Neutrophil (primary cell): ENCODE data around the gene AMBN.

Experiments
- H3K27ac ChIP-seq: fragments of 200-600 bp; sonication (generic); 2 replicates; pipeline ENCODE4 v1.5.1; 2016; ENCODE audit warnings: mild to moderate bottlenecking, moderate library complexity
- H3K27me3 ChIP-seq: fragments of 200-600 bp; sonication (generic); 2 replicates; pipeline ENCODE4 v1.6.0; 2016; ENCODE audit warnings: mild to moderate bottlenecking
- H3K36me3 ChIP-seq: fragments of 200-600 bp; sonication (generic); 2 replicates; pipeline ENCODE4 v1.5.1; 2017
- H3K4me1 ChIP-seq, 2 experiments: fragments of 200-600 bp in 1 of 2; sonication (generic) in 1 of 2; 1 replicate in 1 of 2; 2 replicates in 1 of 2; pipeline versions ENCODE4 v1.5.1 to v1.6.1; 2013 to 2016; ENCODE audit warnings: low read depth in 1 of 2, low read length in 1 of 2, mild to moderate bottlenecking in 1 of 2, moderate library complexity in 1 of 2; ENCODE audit not compliant: control insufficient read depth in 1 of 2, insufficient read depth in 1 of 2
- H3K4me3 ChIP-seq, 2 experiments: fragments of 200-600 bp in 1 of 2; sonication (generic) in 1 of 2; 1 replicate in 1 of 2; 2 replicates in 1 of 2; pipeline ENCODE4 v1.5.1; 2013 to 2016; ENCODE audit warnings: low read depth in 1 of 2, low read length in 1 of 2, mild to moderate bottlenecking in 1 of 2, moderate library complexity in 1 of 2
- H3K9me3 ChIP-seq: fragments of 200-600 bp; sonication (generic); 2 replicates; pipeline ENCODE4 v1.5.1; 2016
- CTCF ChIP-seq: fragments of 200-600 bp; sonication (generic); IDR thresholded peaks from 2 replicates; pipeline ENCODE4 v1.5.1; 2016; ENCODE audit warnings: antibody characterized with exemption

AMBN gene

DNA sequence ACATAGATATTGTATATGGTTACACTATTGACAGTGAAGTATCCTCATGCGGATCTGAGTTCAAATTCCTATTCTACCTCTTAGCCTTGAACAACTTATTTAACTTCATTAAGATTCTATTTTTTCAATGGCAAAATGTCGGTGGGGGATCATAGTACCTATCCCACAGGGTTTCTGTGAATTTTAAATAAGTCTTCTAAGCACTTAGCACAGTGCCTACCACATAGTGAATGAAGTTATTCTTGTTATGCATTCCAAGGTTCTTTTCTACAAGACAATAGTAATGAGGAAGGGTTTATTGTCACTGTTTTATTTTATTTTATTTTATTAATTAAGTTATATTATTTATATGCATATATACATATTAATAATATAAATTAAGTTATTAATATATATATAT lies 27.7 kb downstream of the AMBN start:
- H3K36me3 ChIP-seq: no peaks in the 10 kb centered on the region
- no peaks in the 10 kb centered on the region for H3K9me3 ChIP-seq
- no peaks in the 10 kb centered on the region for H3K4me1 ChIP-seq
- TF ChIP-seq CTCF: no peak
- H3K27me3 ChIP-seq: no peaks in the 10 kb centered on the region
- no peak overlapping the region for H3K4me3 ChIP-seq
- H3K27ac ChIP-seq: no peak overlapping the region

- no peak for TF ChIP-seq CTCF
- no peak overlapping the region for H3K27ac ChIP-seq
- no peaks in the 10 kb centered on the region for H3K9me3 ChIP-seq
- H3K4me1 ChIP-seq: no peaks in the 10 kb centered on the region
- no peaks in the 10 kb centered on the region for H3K36me3 ChIP-seq
- H3K4me3 ChIP-seq: no peak overlapping the region
- H3K27me3 ChIP-seq: no peaks in the 10 kb centered on the region
These were observed 31.3 kb downstream of the AMBN start for GRCh38 chr4:70623323-70623722.

- Histone ChIP-seq H3K4me1 (no peaks in the 10 kb centered on the region), H3K9me3 (no peaks in the 10 kb centered on the region), H3K27me3 (no peaks in the 10 kb centered on the region), H3K36me3 (no peaks in the 10 kb centered on the region), H3K27ac (no peak overlapping the region), H3K4me3 (no peak overlapping the region)
- TF ChIP-seq CTCF: no peak
These were observed 32.3 kb downstream of the AMBN start for GRCh38 chr4:70624226-70624793.

DNA sequence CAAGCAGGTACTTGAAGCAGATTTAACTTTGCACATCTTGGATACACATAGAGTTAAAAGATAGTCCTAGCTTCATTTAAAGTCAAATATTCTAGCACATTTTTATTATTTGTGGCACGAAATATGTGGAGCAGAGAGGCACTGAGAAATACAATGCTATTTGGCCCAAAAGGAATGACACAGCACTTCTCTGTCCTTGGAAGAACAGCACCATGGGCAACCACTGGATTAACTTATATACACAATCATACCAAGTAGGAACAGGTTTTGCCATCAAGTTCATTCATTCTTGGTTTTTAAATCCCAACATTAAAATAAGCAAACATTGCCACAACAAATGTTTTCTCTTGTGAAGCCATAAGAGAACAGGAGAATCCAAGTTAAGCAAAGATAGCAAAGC lies 35.6 kb downstream of the AMBN start:
- H3K36me3 ChIP-seq: no peaks in the 10 kb centered on the region
- H3K4me3 ChIP-seq: no peak overlapping the region
- H3K27ac ChIP-seq: no peak overlapping the region
- no peak for TF ChIP-seq CTCF
- no peaks in the 10 kb centered on the region for H3K27me3 ChIP-seq
- no peaks in the 10 kb centered on the region for H3K4me1 ChIP-seq
- H3K9me3 ChIP-seq: no peaks in the 10 kb centered on the region

DNA sequence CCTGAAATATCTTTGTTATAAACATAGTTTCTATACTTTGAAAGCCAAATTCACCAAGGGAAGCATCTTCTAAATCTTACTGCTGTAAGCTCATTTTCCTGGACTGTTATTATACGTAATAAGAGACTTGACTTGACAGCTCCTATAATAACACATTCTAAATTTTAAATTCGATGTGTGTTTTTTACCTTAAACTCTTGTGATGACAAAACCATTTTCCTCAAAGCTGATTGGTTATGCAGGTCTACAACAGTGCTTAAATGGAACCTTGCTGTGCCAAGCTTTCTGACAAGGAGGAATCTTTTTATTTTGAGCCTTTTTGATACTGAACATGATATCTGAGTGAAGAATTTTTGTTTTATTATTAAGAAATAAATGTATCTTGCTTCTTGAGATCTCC lies 36.4 kb downstream of the AMBN start, which contains the start of gene ENAM:
Gene ENAM, plus strand, starts transcription at position 301 of the 400 bp plus-strand sequence. CDS start 757 bp downstream, outside the sequence.
- Histone ChIP-seq H3K4me1 (no peaks in the 10 kb centered on the region), H3K36me3 (no peaks in the 10 kb centered on the region), H3K9me3 (no peaks in the 10 kb centered on the region), H3K27me3 (no peaks in the 10 kb centered on the region), H3K4me3 (no peak within 1 kb of the TSS), H3K27ac (no peak within 1 kb of the TSS)
- no peak for TF ChIP-seq CTCF
